Nephron (organoid): Measurements from ENCODE around the gene SLC51B.
A peak's percentile ranks its signal among the peaks of the same experiment; 100 is the strongest.

Experiments used
- H3K27ac Mint-ChIP-seq, 3 experiments: 2 replicates each; pipeline ENCODE4 v1.8.0; 2020; ENCODE audit warnings: mixed read lengths in 3 of 3, mild to moderate bottlenecking in 2 of 3, moderate library complexity in 1 of 3
- H3K27me3 Mint-ChIP-seq: 2 replicates; pipeline ENCODE4 v1.8.0; 2021; ENCODE audit warnings: low read depth, mild to moderate bottlenecking, moderate library complexity, mixed read lengths
- H3K36me3 Mint-ChIP-seq: 2 replicates; pipeline ENCODE4 v1.8.0; 2020; ENCODE audit warnings: low read depth, mixed read lengths
- H3K4me1 Mint-ChIP-seq: 2 replicates; pipeline ENCODE4 v1.8.0; 2020; ENCODE audit warnings: mixed read lengths
- H3K4me3 Mint-ChIP-seq, 3 experiments: 2 replicates each; pipeline ENCODE4 v1.8.0; 2020; ENCODE audit warnings: mild to moderate bottlenecking in 3 of 3, mixed read lengths in 3 of 3, moderate library complexity in 2 of 3
- H3K9me3 Mint-ChIP-seq: 2 replicates; pipeline ENCODE4 v1.8.0; 2020; ENCODE audit warnings: mixed read lengths
- CTCF ChIP-seq, 3 experiments: fragments of 200-600 bp; sonication (generic); IDR thresholded peaks; one replicate each; pipeline ENCODE4 v1.5.0; 2021; ENCODE audit warnings: antibody characterized with exemption in 3 of 3; ENCODE audit not compliant: unreplicated experiment in 3 of 3

SLC51B gene

GRCh38 chr15:65101411-65101890 lies 56.3 kb downstream of the SLC51B start:
- H3K4me3 Mint-ChIP-seq = no peak overlapping the region
- H3K9me3 Mint-ChIP-seq = no peaks in the 10 kb centered on the region
- peak; percentile 65 to 84 (median 65) for TF ChIP-seq CTCF (IDR thresholded peaks at IDR 0.05; ENCODE audit: unreplicated experiment in 3 of 3)

DNA sequence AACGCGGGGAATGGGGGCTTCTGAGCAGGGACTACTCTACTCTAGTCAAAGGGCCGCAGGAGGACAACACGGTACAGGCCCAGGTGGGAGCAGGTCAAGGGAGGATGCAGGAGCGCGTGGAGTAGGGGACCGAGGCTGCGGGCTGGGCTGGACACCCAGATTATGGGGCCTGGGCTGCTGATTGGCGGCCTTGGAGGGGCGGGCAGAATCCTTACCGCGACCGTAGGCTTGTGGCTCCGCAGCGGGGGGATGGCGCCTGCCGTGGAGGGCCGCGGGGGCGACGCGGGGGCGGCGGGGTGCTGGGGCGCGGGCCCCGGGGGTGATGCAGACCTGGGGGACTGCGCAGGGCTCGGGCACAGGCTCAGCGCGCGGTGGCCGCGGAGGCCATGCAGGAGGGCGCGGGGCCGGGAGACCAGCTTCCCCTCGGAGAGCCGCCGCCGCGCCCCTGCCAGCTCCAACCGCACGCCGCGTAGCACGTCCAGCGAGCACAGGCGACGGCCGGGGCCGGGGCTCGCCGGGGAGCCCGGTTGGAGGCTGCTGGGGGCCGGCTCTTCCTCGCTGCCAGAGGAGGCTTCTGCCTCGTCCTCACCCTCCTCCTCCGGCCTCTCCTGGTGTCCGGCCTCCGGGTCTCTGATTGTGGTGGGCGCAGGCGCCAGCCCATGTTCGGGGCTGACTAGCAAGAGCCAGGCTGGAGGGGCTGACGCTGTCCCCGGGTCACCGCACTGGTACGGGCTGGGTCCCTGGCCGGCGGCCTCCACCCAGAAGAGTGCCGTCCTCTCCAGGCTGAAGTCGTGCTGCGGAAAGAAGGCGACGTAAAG lies 56.9 kb downstream of the SLC51B start:
- H3K4me1 Mint-ChIP-seq = no peaks in the 10 kb centered on the region
- H3K27ac Mint-ChIP-seq = peak overlapping the region in 1 of 3 experiments; percentile 7
- TF ChIP-seq CTCF (IDR thresholded peaks at IDR 0.05; ENCODE audit: unreplicated experiment in 3 of 3) = peak in 1 of 3 experiments; percentile 26
- no peaks in the 10 kb centered on the region for H3K27me3 Mint-ChIP-seq
- no peak overlapping the region for H3K4me3 Mint-ChIP-seq
- H3K36me3 Mint-ChIP-seq = peaks cover 49% of the 10 kb centered on the region
- H3K9me3 Mint-ChIP-seq = no peaks in the 10 kb centered on the region

More at GRCh38 chr15:65101411-65101890, 56.3 kb downstream of the SLC51B start:
- no peaks in the 10 kb centered on the region for H3K4me1 Mint-ChIP-seq
- no peaks in the 10 kb centered on the region for H3K27me3 Mint-ChIP-seq
- peaks cover 55% of the 10 kb centered on the region for H3K36me3 Mint-ChIP-seq
- peak overlapping the region in 1 of 3 experiments; percentile 7 for H3K27ac Mint-ChIP-seq

GRCh38 chr15:65102912-65103311 lies 57.7 kb downstream of the SLC51B start:
- Mint-ChIP-seq H3K9me3 (no peaks in the 10 kb centered on the region), H3K36me3 (peaks cover 45% of the 10 kb centered on the region), H3K27me3 (no peaks in the 10 kb centered on the region), H3K4me1 (no peaks in the 10 kb centered on the region), H3K27ac (no peak overlapping the region), H3K4me3 (no peak overlapping the region)
- TF ChIP-seq CTCF (IDR thresholded peaks at IDR 0.05; ENCODE audit: unreplicated experiment in 3 of 3) = no peak
